Adrenal gland (tissue), 12 donors: Measurements from ENCODE around the gene CAPN15. TPM values are rescaled to one million over a fixed set of nuclear protein-coding genes. Genes with fewer than 3 reads are reported as not detected.

ENCODE experiments used
- DNase-seq, 7 donors: peaks; one replicate each; pipeline ENCODE4 v3.0.0-alpha.2; 2019 to 2020
- H3K27ac ChIP-seq, 5 donors: fragments of 200-600 bp; sonication (generic) in 4 of 5; 1 replicate in 3 of 5; 2 replicates in 2 of 5; pipeline versions ENCODE4 v1.5.1 to v1.8.0; 2016 to 2020; ENCODE audit warnings: mild to moderate bottlenecking in 1 of 5
- H3K27me3 ChIP-seq: fragments of 200-600 bp; 2 replicates; pipeline ENCODE4 v1.8.0; 2021
- H3K36me3 ChIP-seq, 2 donors: fragments of 200-600 bp; replicated peaks in 1 of 2; 1 replicate in 1 of 2; 2 replicates in 1 of 2; pipeline versions ENCODE4 v1.5.1 to v1.8.0; 2018 to 2022
- H3K4me1 ChIP-seq, 2 donors: fragments of 200-600 bp; replicated peaks in 1 of 2; 1 replicate in 1 of 2; 2 replicates in 1 of 2; pipeline versions ENCODE4 v1.5.1 to v1.8.0; 2018 to 2021
- H3K4me3 ChIP-seq, 4 donors: fragments of 200-600 bp; sonication (generic) in 3 of 4; one replicate each; pipeline ENCODE4 v1.5.1; 2016 to 2018
- H3K9me3 ChIP-seq, 3 donors: fragments of 200-600 bp; sonication (generic) in 1 of 3; replicated peaks in 1 of 3; 1 replicate in 2 of 3; 2 replicates in 1 of 3; pipeline versions ENCODE4 v1.5.1 to v1.8.0; 2016 to 2021
- POLR2A ChIP-seq, 2 donors: fragments of 450-650 bp; IDR thresholded peaks; one replicate each; pipeline ENCODE4 v1.6.1; 2017; ENCODE audit warnings: antibody characterized with exemption in 2 of 2, mild to moderate bottlenecking in 2 of 2, moderate library complexity in 1 of 2
- WGBS, 4 donors: extraction: QIAGEN DNeasy Blood & Tissue Kit in 2 of 4; methylation state at CpG; one replicate each; pipeline versions ENCODE4 v1.1.5 to v1.1.7; 2013 to 2017; 5-methylcytosine and 5-hydroxymethylcytosine counted together
- intact Hi-C, 2 donors: fragments of 100-400 bp; cut with DNase I; formaldehyde crosslinking; loops; one replicate each; pipeline versions ENCODE4 v1.14.1 to v1.15.0; 2022 to 2023
- microRNA-seq, 3 donors: library from miRNA; unstranded; fragments of <30 nt; microRNA quantifications; one replicate each; pipeline ENCODE4, GENCODE V29; 2017 to 2020
- polyA plus RNA-seq, 3 donors: library from polyadenylated mRNA; stranded (reverse); fragments of 200-250 nt in 2 of 3; fragments of 350-450 nt in 1 of 3; fragmentation: Illumina TruSeq in 1 of 3; extraction: RNeasy Lipid Tissue Mini Kit (QIAGEN cat#74804) in 1 of 3; gene quantifications; one replicate each; pipeline ENCODE4 v1.2.3, GENCODE V29; 2013 to 2014
- small RNA-seq, 2 donors: library from RNA; depleted of rRNA; stranded (forward); fragments of <200 nt; gene quantifications; one replicate each; pipeline ENCODE3, GENCODE V24; 2016
- total RNA-seq, 9 donors: library from RNA; depleted of rRNA in 4 of 9; stranded (reverse); fragments of >200 nt in 4 of 9; fragments of 120-200 nt in 1 of 9; fragmentation: NEBNext Ultra II Directional in 1 of 9; extraction: Animal tissue kit (Norgen Biotek cat#: 25700) in 1 of 9; gene quantifications; one replicate each; pipeline versions ENCODE4 v1.1.0 to v1.2.4, GENCODE V29; 2013 to 2023
- TF ChIP-seq, protein P1 (sequence below), 6 experiments: fragments of 450-650 bp in 4 of 6; fragments of 200-600 bp in 2 of 6; sonication (generic) in 1 of 6; IDR thresholded peaks; 1 replicate in 5 of 6; 2 replicates in 1 of 6; pipeline versions ENCODE4 v1.5.1 to v1.8.0; 2016 to 2021; ENCODE audit warnings: antibody characterized with exemption in 6 of 6, mild to moderate bottlenecking in 2 of 6, moderate library complexity in 1 of 6
- donor health status: healthy with polysubstance abuse.
- donor health status: Bipolar disorder and iron deficiency.
- donor health status: DM: yes; HTN: yes; CAD: no.
- donor health status: DM: no; HTN: no; CAD: no.
- donor health status: DM: no; HTN: no; CAD: no.
- donor health status: DM: yes; HTN: yes; CAD: no.

Gene CAPN15
- total and polyA plus RNA-seq, 12 donors = 2.3 to 91.8 (median 43.0) TPM

DNA sequence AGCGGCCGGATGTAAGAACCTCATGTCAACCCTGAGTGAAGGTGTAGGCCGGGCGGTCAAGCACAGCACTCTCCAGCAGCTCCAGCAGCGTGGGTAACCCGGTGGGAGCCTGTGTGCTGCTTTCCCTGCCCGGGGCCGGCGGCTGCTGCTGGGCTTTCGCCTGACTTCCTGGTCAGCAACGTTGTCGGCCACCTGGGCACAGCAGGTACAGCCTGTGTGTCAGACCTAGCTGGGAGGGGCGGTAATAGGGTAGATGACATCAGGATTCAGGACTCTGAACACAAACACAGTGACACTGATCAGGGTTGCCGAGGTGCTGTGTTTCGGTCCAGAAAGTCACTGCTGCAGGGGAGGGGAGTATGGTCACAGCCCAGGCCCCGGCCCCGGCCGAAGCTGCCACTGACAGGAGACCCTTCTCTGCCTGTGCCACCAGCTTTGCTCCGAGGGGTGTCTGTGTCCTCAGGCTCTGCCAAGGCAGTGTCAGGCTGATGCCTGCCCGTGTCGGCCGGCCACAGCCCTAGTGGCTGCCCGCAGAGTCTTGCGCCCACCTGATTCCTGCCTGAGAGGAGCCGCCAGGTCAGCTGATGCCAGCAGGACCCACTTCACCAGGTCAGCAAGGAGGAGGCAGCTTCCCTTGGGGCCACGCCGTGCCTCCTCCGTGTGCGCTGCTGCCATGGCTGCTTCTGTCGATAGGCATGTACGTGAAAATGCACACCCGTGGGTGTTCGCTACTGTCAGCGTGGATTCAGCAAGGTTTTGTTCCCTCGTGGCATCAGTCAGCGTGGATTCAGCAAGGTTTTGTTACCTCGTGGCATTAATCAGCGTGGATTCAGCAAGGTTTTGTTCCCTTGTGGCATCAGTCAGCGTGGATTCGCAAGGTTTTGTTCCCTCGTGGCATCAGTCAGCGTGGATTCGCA is 71.6 kb downstream of the CAPN15 start:
- Histone ChIP-seq H3K4me3 (no peak overlapping the region), H3K36me3 (peaks cover 0 to 3% of the 10 kb centered on the region in 2 donors), H3K27ac (no peak overlapping the region), H3K9me3 (no peaks in the 10 kb centered on the region), H3K27me3 (no peaks in the 10 kb centered on the region), H3K4me1 (no peaks in the 10 kb centered on the region)
- DNase-seq = no peak
- intact Hi-C loops = no loop called here
- WGBS, 4 donors = 95 to 98% (median 96%) methylated on average over 36 to 43 of the region's 43 CpGs
- no peak for TF ChIP-seq POLR2A (IDR thresholded peaks at IDR 0.05)

DNA sequence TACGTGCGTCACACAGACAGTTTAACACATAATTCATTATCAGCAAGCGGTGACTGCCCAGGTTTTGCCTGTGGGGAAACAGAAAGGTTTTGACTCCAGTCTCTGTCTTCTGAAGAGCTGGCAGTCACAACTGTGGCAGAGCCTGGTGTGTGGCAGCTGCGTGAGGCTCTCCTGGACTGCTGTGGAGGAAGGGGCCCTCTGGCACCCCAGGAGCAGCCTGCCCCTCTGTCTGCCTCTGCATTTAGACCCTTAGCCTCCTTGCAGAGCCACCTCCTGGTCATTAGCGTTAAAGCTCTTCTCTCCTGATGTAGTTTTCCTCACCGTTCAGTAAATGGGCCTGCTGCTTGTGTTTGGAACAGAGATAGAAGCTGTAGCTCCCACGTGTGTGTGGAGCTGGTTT is 73.3 kb downstream of the CAPN15 start:
- Histone ChIP-seq H3K27me3 (no peaks in the 10 kb centered on the region), H3K27ac (no peak overlapping the region), H3K9me3 (no peaks in the 10 kb centered on the region), H3K4me1 (no peaks in the 10 kb centered on the region), H3K4me3 (no peak overlapping the region), H3K36me3 (peaks cover 0 to 3% of the 10 kb centered on the region in 2 donors)
- 52 to 61% (median 55%) methylated on average over 6 to 7 of the region's 7 CpGs for WGBS, 4 donors
- DNase-seq = peak in 1 of 7 donors; percentile 76
- intact Hi-C loops = no loop called here
- TF ChIP-seq POLR2A (IDR thresholded peaks at IDR 0.05) = no peak
- TF ChIP-seq, protein P1, sequence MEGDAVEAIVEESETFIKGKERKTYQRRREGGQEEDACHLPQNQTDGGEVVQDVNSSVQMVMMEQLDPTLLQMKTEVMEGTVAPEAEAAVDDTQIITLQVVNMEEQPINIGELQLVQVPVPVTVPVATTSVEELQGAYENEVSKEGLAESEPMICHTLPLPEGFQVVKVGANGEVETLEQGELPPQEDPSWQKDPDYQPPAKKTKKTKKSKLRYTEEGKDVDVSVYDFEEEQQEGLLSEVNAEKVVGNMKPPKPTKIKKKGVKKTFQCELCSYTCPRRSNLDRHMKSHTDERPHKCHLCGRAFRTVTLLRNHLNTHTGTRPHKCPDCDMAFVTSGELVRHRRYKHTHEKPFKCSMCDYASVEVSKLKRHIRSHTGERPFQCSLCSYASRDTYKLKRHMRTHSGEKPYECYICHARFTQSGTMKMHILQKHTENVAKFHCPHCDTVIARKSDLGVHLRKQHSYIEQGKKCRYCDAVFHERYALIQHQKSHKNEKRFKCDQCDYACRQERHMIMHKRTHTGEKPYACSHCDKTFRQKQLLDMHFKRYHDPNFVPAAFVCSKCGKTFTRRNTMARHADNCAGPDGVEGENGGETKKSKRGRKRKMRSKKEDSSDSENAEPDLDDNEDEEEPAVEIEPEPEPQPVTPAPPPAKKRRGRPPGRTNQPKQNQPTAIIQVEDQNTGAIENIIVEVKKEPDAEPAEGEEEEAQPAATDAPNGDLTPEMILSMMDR (IDR thresholded peaks at IDR 0.05) = no peak

DNA sequence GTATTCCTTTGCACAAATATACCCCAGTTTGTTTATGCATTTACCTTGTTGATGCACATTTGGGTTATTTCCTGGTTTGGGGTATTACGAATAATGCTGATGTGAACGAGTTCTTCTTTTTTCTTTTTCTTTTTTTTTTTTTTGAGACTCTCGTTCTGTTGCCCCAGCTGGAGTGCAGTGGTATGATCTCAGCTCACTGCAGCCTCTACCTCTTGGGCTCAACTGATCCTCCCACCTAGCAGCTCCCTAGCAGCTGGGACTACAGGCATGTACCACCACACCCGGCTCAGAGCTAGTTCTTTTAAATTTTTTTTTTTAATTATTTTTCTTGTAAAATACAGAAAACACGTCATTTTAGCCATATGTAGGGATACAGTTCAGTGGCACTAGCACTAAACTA is 76.4 kb downstream of the CAPN15 start:
- 82 to 91% (median 84%) methylated on average over 5 of the region's 5 CpGs for WGBS, 4 donors
- Histone ChIP-seq H3K4me3 (no peak overlapping the region), H3K27ac (no peak overlapping the region), H3K27me3 (no peaks in the 10 kb centered on the region), H3K36me3 (peaks cover 0 to 3% of the 10 kb centered on the region in 2 donors), H3K9me3 (no peaks in the 10 kb centered on the region), H3K4me1 (no peaks in the 10 kb centered on the region)
- no peak for TF ChIP-seq POLR2A (IDR thresholded peaks at IDR 0.05)
- TF ChIP-seq, protein P1 (IDR thresholded peaks at IDR 0.05) = no peak
- no peak for DNase-seq
- intact Hi-C loops = no loop called here

Small RNA genes within 50 kb of the gene (microRNA-seq; reads per million reads assigned to microRNA genes)
- gene MIR3176 (1.8 to 5.1 (median 2.3) reads per million in 3 donors), gene MIR5587 (0 to 2.0 (median 0.76) reads per million in 3 donors)

Small RNA genes within 50 kb of the gene (small RNA-seq; reads per million reads assigned to genes)
- gene MIR3176 (0.12 to 0.58 reads per million in 2 donors), gene MIR5587 (0 to 0.12 reads per million in 2 donors), gene Z98883.1 (0 reads per million in 2 donors)

Other genes starting within 250 kb of the CAPN15 start
- gene ARHGDIG, start 247.1 kb upstream of the CAPN15 start, total RNA-seq = 1 to 10 TPM in 2 of 9 donors, under 1 TPM in 4, not detected in 3; 0.23 to 2.1 (median 0.64) TPM
- 1 to 10 TPM in 2 of 3 donors, under 1 TPM in 1; 0.40 to 3.5 (median 1.3) TPM for gene ARHGDIG, start 247.1 kb upstream of the CAPN15 start, polyA plus RNA-seq
- 1 to 10 TPM in 1 of 9 donors, under 1 TPM in 5, not detected in 3; 0.28 to 1.4 (median 0.58) TPM for gene PDIA2, start 244.5 kb upstream of the CAPN15 start, total RNA-seq
- 1 to 10 TPM in 2 of 3 donors, not detected in 1; 2.6 to 9.7 TPM for gene PDIA2, start 244.5 kb upstream of the CAPN15 start, polyA plus RNA-seq
- gene AXIN1, start 175.0 kb upstream of the CAPN15 start, total RNA-seq = 10 to 100 TPM; 10.1 to 22.4 (median 19.7) TPM
- gene AXIN1, start 175.0 kb upstream of the CAPN15 start, polyA plus RNA-seq = 10 to 100 TPM in 2 of 3 donors, 1 to 10 TPM in 1; 5.6 to 16.3 (median 13.8) TPM
- gene MRPL28, start 157.2 kb upstream of the CAPN15 start, total RNA-seq = 100 to 1,000 TPM in 3 of 9 donors, 10 to 100 TPM in 6; 65.2 to 132 (median 77.1) TPM
- gene MRPL28, start 157.2 kb upstream of the CAPN15 start, polyA plus RNA-seq = 100 to 1,000 TPM in 2 of 3 donors, 10 to 100 TPM in 1; 42.9 to 155 (median 123) TPM
- gene PGAP6, start 145.7 kb upstream of the CAPN15 start, total RNA-seq = 10 to 100 TPM; 31.7 to 66.7 (median 45.0) TPM
- gene PGAP6, start 145.7 kb upstream of the CAPN15 start, polyA plus RNA-seq = 10 to 100 TPM; 18.2 to 55.5 (median 39.0) TPM
- 100 to 1,000 TPM; 127 to 214 (median 166) TPM for gene NME4, start 130.5 kb upstream of the CAPN15 start, total RNA-seq
- gene NME4, start 130.5 kb upstream of the CAPN15 start, polyA plus RNA-seq = 100 to 1,000 TPM in 2 of 3 donors, 10 to 100 TPM in 1; 67.8 to 492 (median 347) TPM
- 10 to 100 TPM; 15.8 to 65.5 (median 36.1) TPM for gene DECR2, start 125.8 kb upstream of the CAPN15 start, total RNA-seq
- 100 to 1,000 TPM in 2 of 3 donors, 1 to 10 TPM in 1; 5.9 to 143 (median 105) TPM for gene DECR2, start 125.8 kb upstream of the CAPN15 start, polyA plus RNA-seq
- gene RAB11FIP3, start 102.1 kb upstream of the CAPN15 start, total RNA-seq = 10 to 100 TPM; 15.6 to 53.0 (median 40.1) TPM
- gene RAB11FIP3, start 102.1 kb upstream of the CAPN15 start, polyA plus RNA-seq = 10 to 100 TPM; 12.7 to 63.4 (median 44.2) TPM
- gene PRR35, start 32.7 kb downstream of the CAPN15 start, total RNA-seq = not detected
- not detected for gene PRR35, start 32.7 kb downstream of the CAPN15 start, polyA plus RNA-seq
- 10 to 100 TPM in 5 of 9 donors, 1 to 10 TPM in 4; 1.6 to 22.3 (median 12.7) TPM for gene NHLRC4, start 39.3 kb downstream of the CAPN15 start, total RNA-seq
- 1 to 10 TPM in 2 of 3 donors, under 1 TPM in 1; 0.57 to 7.2 (median 3.3) TPM for gene NHLRC4, start 39.3 kb downstream of the CAPN15 start, polyA plus RNA-seq
- gene PIGQ, start 42.3 kb downstream of the CAPN15 start, total RNA-seq = 100 to 1,000 TPM in 1 of 9 donors, 10 to 100 TPM in 8; 21.1 to 107 (median 78.5) TPM
- gene PIGQ, start 42.3 kb downstream of the CAPN15 start, polyA plus RNA-seq = 100 to 1,000 TPM in 2 of 3 donors, 10 to 100 TPM in 1; 12.7 to 317 (median 111) TPM
- 10 to 100 TPM in 8 of 9 donors, 1 to 10 TPM in 1; 6.0 to 20.9 (median 15.8) TPM for gene RAB40C, start 62.4 kb downstream of the CAPN15 start, total RNA-seq
- 10 to 100 TPM in 2 of 3 donors, 1 to 10 TPM in 1; 2.3 to 36.2 (median 19.1) TPM for gene RAB40C, start 62.4 kb downstream of the CAPN15 start, polyA plus RNA-seq
- gene WFIKKN1, start 103.3 kb downstream of the CAPN15 start, total RNA-seq = 1 to 10 TPM in 1 of 9 donors, under 1 TPM in 7, not detected in 1; 0.18 to 1.1 (median 0.36) TPM
- 1 to 10 TPM in 1 of 3 donors, under 1 TPM in 1, not detected in 1; 0.71 to 3.9 TPM for gene WFIKKN1, start 103.3 kb downstream of the CAPN15 start, polyA plus RNA-seq
- gene METTL26, start 108.6 kb downstream of the CAPN15 start, total RNA-seq = 100 to 1,000 TPM in 5 of 9 donors, 10 to 100 TPM in 4; 71.8 to 351 (median 122) TPM
- 100 to 1,000 TPM in 2 of 3 donors, 10 to 100 TPM in 1; 40.4 to 403 (median 328) TPM for gene METTL26, start 108.6 kb downstream of the CAPN15 start, polyA plus RNA-seq
- gene MCRIP2, start 114.1 kb downstream of the CAPN15 start, total RNA-seq = 100 to 1,000 TPM in 7 of 9 donors, 10 to 100 TPM in 2; 67.0 to 188 (median 149) TPM
- 100 to 1,000 TPM in 2 of 3 donors, 1 to 10 TPM in 1; 7.1 to 253 (median 241) TPM for gene MCRIP2, start 114.1 kb downstream of the CAPN15 start, polyA plus RNA-seq
- gene WDR90, start 121.7 kb downstream of the CAPN15 start, total RNA-seq = 10 to 100 TPM; 12.4 to 55.8 (median 23.5) TPM
- gene WDR90, start 121.7 kb downstream of the CAPN15 start, polyA plus RNA-seq = 100 to 1,000 TPM in 2 of 3 donors, 1 to 10 TPM in 1; 3.0 to 162 (median 125) TPM
- 100 to 1,000 TPM in 2 of 9 donors, 10 to 100 TPM in 7; 34.7 to 177 (median 82.7) TPM for gene RHOT2, start 140.4 kb downstream of the CAPN15 start, total RNA-seq
- 100 to 1,000 TPM in 2 of 3 donors, 10 to 100 TPM in 1; 37.9 to 462 (median 302) TPM for gene RHOT2, start 140.4 kb downstream of the CAPN15 start, polyA plus RNA-seq
- gene RHBDL1, start 148.0 kb downstream of the CAPN15 start, total RNA-seq = 10 to 100 TPM in 1 of 9 donors, 1 to 10 TPM in 8; 1.1 to 11.5 (median 3.7) TPM
- 10 to 100 TPM in 2 of 3 donors, under 1 TPM in 1; 0.13 to 21.1 (median 12.2) TPM for gene RHBDL1, start 148.0 kb downstream of the CAPN15 start, polyA plus RNA-seq
- gene STUB1, start 152.7 kb downstream of the CAPN15 start, total RNA-seq = 100 to 1,000 TPM; 160 to 339 (median 210) TPM
- 100 to 1,000 TPM; 121 to 199 (median 177) TPM for gene STUB1, start 152.7 kb downstream of the CAPN15 start, polyA plus RNA-seq
- 100 to 1,000 TPM in 3 of 9 donors, 10 to 100 TPM in 6; 50.9 to 137 (median 97.7) TPM for gene JMJD8, start 156.6 kb downstream of the CAPN15 start, total RNA-seq
- 10 to 100 TPM; 50.8 to 97.7 (median 72.6) TPM for gene JMJD8, start 156.6 kb downstream of the CAPN15 start, polyA plus RNA-seq
- 10 to 100 TPM in 8 of 9 donors, 1 to 10 TPM in 1; 2.7 to 24.5 (median 18.0) TPM for gene WDR24, start 162.7 kb downstream of the CAPN15 start, total RNA-seq
- gene WDR24, start 162.7 kb downstream of the CAPN15 start, polyA plus RNA-seq = 10 to 100 TPM in 2 of 3 donors, 1 to 10 TPM in 1; 2.2 to 15.0 (median 10.9) TPM
- 10 to 100 TPM in 2 of 9 donors, 1 to 10 TPM in 4, under 1 TPM in 2, not detected in 1; 0.17 to 14.7 (median 2.1) TPM for gene FBXL16, start 178.1 kb downstream of the CAPN15 start, total RNA-seq
- 10 to 100 TPM in 1 of 3 donors, 1 to 10 TPM in 2; 6.3 to 18.3 (median 7.0) TPM for gene FBXL16, start 178.1 kb downstream of the CAPN15 start, polyA plus RNA-seq
- 100 to 1,000 TPM in 1 of 9 donors, 10 to 100 TPM in 7, 1 to 10 TPM in 1; 9.6 to 189 (median 58.6) TPM for gene METRN, start 187.4 kb downstream of the CAPN15 start, total RNA-seq
- gene METRN, start 187.4 kb downstream of the CAPN15 start, polyA plus RNA-seq = 100 to 1,000 TPM in 2 of 3 donors, 1 to 10 TPM in 1; 1.3 to 128 (median 115) TPM
- 100 to 1,000 TPM in 1 of 9 donors, 10 to 100 TPM in 8; 36.8 to 127 (median 61.4) TPM for gene ANTKMT, start 193.4 kb downstream of the CAPN15 start, total RNA-seq
- gene ANTKMT, start 193.4 kb downstream of the CAPN15 start, polyA plus RNA-seq = 100 to 1,000 TPM in 2 of 3 donors, under 1 TPM in 1; 0.48 to 124 (median 104) TPM
- 1 to 10 TPM in 2 of 9 donors, under 1 TPM in 5, not detected in 2; 0.17 to 1.9 (median 0.84) TPM for gene CCDC78, start 198.7 kb downstream of the CAPN15 start, total RNA-seq
- gene CCDC78, start 198.7 kb downstream of the CAPN15 start, polyA plus RNA-seq = 10 to 100 TPM in 1 of 3 donors, 1 to 10 TPM in 1, under 1 TPM in 1; 0.64 to 49.9 (median 7.7) TPM
- 10 to 100 TPM in 1 of 9 donors, 1 to 10 TPM in 7, not detected in 1; 1.1 to 10.6 (median 5.3) TPM for gene HAGHL, start 199.4 kb downstream of the CAPN15 start, total RNA-seq
- gene HAGHL, start 199.4 kb downstream of the CAPN15 start, polyA plus RNA-seq = 10 to 100 TPM in 2 of 3 donors, under 1 TPM in 1; 0.35 to 63.5 (median 11.0) TPM
- gene CIAO3, start 213.3 kb downstream of the CAPN15 start, total RNA-seq = 10 to 100 TPM; 17.8 to 42.1 (median 26.8) TPM
- gene CIAO3, start 213.3 kb downstream of the CAPN15 start, polyA plus RNA-seq = 10 to 100 TPM in 2 of 3 donors, 1 to 10 TPM in 1; 8.9 to 99.4 (median 38.2) TPM
- under 1 TPM in 3 of 9 donors, not detected in 6; 0.17 to 0.46 (median 0.43) TPM for gene MSLN, start 233.0 kb downstream of the CAPN15 start, total RNA-seq
- under 1 TPM in 1 of 3 donors, not detected in 2; 0.13 TPM for gene MSLN, start 233.0 kb downstream of the CAPN15 start, polyA plus RNA-seq